SK-N-SH (cell line): ENCODE data around the gene ARL6IP4. TPM values are rescaled to one million over a fixed set of nuclear protein-coding genes. Genes with fewer than 3 reads are reported as not detected.

Experiments used
- CTCF ChIA-PET: fragments of 300-600, 350-600 bp; formaldehyde crosslinking; extraction: SDS; loops from one replicate; lab custom pipeline; 2021; lab: Yijun Ruan, JAX
- POLR2A ChIA-PET: fragments of 350-600 bp; sonication (Branson Sonifier 250); formaldehyde crosslinking; extraction: SDS; loops from one replicate; lab custom pipeline; 2020; ENCODE audit warnings: antibody characterized with exemption, inconsistent platforms; lab: Yijun Ruan, JAX
- DNase-seq: peaks from one replicate; pipeline ENCODE4 v3.0.0; 2012
- H2AFZ ChIP-seq: fragments of 200-600 bp; sonication (generic); 2 replicates; pipeline ENCODE4 v1.8.1; 2016; ENCODE audit warnings: antibody characterized with exemption, mild to moderate bottlenecking, low read depth
- H3F3A ChIP-seq: fragments of 200-600 bp; sonication (generic); replicated peaks from 2 replicates; pipeline ENCODE3; 2016; ENCODE audit warnings: antibody characterized with exemption, mild to moderate bottlenecking; ENCODE audit not compliant: insufficient read depth
- H3K27ac ChIP-seq, 2 experiments: fragments of 200-500 bp in 1 of 2; fragments of 200-600 bp in 1 of 2; sonication (Bioruptor generic) in 1 of 2; sonication (generic), shearing (Covaris generic) in 1 of 2; 2 replicates each; pipeline versions ENCODE4 v1.5.1 to v1.6.1; 2014 to 2016; ENCODE audit warnings: low read depth in 2 of 2, inconsistent platforms in 1 of 2, low read length in 1 of 2, mild to moderate bottlenecking in 1 of 2, mixed read lengths in 1 of 2
- H3K27me3 ChIP-seq: fragments of 200-600 bp; sonication (generic), shearing (Covaris generic); 2 replicates; pipeline ENCODE4 v1.6.1; 2016; ENCODE audit warnings: mixed run types; ENCODE audit not compliant: insufficient read depth
- H3K36me3 ChIP-seq, 2 experiments: fragments of 200-500 bp in 1 of 2; fragments of 200-600 bp in 1 of 2; sonication (Bioruptor generic) in 1 of 2; sonication (generic) in 1 of 2; replicated peaks in 1 of 2; 2 replicates each; pipeline versions ENCODE3 to v1.5.1; 2014 to 2016; ENCODE audit warnings: low read length in 1 of 2, mild to moderate bottlenecking in 1 of 2; ENCODE audit not compliant: insufficient read depth in 2 of 2, control insufficient read depth in 1 of 2
- H3K4me1 ChIP-seq, 2 experiments: fragments of 200-500 bp in 1 of 2; fragments of 200-600 bp in 1 of 2; sonication (Bioruptor generic) in 1 of 2; sonication (generic), shearing (Covaris generic) in 1 of 2; 2 replicates each; pipeline versions ENCODE4 v1.5.1 to v1.6.1; 2014 to 2016; ENCODE audit warnings: low read depth in 1 of 2, low read length in 1 of 2, mixed run types in 1 of 2; ENCODE audit not compliant: insufficient read depth in 2 of 2, control insufficient read depth in 1 of 2
- H3K4me2 ChIP-seq: fragments of 200-600 bp; sonication (generic), shearing (Covaris generic); 2 replicates; pipeline ENCODE4 v1.6.1; 2017; ENCODE audit warnings: mixed run types
- H3K4me3 ChIP-seq, 2 experiments: fragments of 200-500 bp in 1 of 2; fragments of 200-600 bp in 1 of 2; sonication (Bioruptor generic) in 1 of 2; sonication (generic), shearing (Covaris generic) in 1 of 2; 2 replicates each; pipeline versions ENCODE4 v1.5.1 to v1.8.1; 2014 to 2016; ENCODE audit warnings: low read depth in 2 of 2, inconsistent platforms in 1 of 2, low read length in 1 of 2, mild to moderate bottlenecking in 1 of 2, mixed read lengths in 1 of 2, moderate library complexity in 1 of 2
- H3K79me2 ChIP-seq: fragments of 200-600 bp; sonication (generic); 2 replicates; pipeline ENCODE4 v1.8.1; 2017; ENCODE audit warnings: mild to moderate bottlenecking; ENCODE audit not compliant: insufficient read depth
- H3K9ac ChIP-seq: fragments of 200-600 bp; sonication (generic); 2 replicates; pipeline ENCODE4 v1.6.1; 2017; ENCODE audit warnings: mixed run types
- H3K9me2 ChIP-seq: fragments of 200-600 bp; sonication (generic); 2 replicates; pipeline ENCODE4 v1.6.1; 2017; ENCODE audit warnings: mixed run types
- H3K9me3 ChIP-seq: fragments of 200-600 bp; sonication (generic); 2 replicates; pipeline ENCODE4 v1.6.1; 2017; ENCODE audit warnings: mixed run types, mild to moderate bottlenecking, moderate library complexity
- H4K20me1 ChIP-seq: fragments of 200-600 bp; sonication (generic); 2 replicates; pipeline ENCODE4 v1.6.1; 2017; ENCODE audit warnings: mild to moderate bottlenecking, mixed run types; ENCODE audit not compliant: insufficient read depth
- ELF1 ChIP-seq: IDR thresholded peaks from 2 replicates; pipeline ENCODE4 v1.4.0; 2012
- EZH2phosphoT487 ChIP-seq: fragments of 200-600 bp; sonication (generic); IDR thresholded peaks from 2 replicates; pipeline ENCODE4 v1.6.1; 2017; ENCODE audit warnings: low read depth, mixed run types, mild to moderate bottlenecking, antibody characterized with exemption, moderate library complexity, borderline replicate concordance
- FOXM1 ChIP-seq: IDR thresholded peaks from 2 replicates; pipeline ENCODE4 v1.4.0; 2012; ENCODE audit warnings: low read depth, mild to moderate bottlenecking
- GATA2 ChIP-seq: sonication (generic); formaldehyde crosslinking; IDR thresholded peaks from 2 replicates; pipeline ENCODE4 v1.5.0; 2020; ENCODE audit warnings: mild to moderate bottlenecking, missing genetic modification reagents
- JUND ChIP-seq: IDR thresholded peaks from 2 replicates; pipeline ENCODE4 v1.4.0; 2012
- MEF2A ChIP-seq: IDR thresholded peaks from 2 replicates; pipeline ENCODE4 v1.4.0; 2012; ENCODE audit warnings: low read depth, borderline replicate concordance
- NFIC ChIP-seq: IDR thresholded peaks from 2 replicates; pipeline ENCODE4 v1.4.0; 2012; ENCODE audit warnings: borderline replicate concordance
- NRF1 ChIP-seq: IDR thresholded peaks from 2 replicates; pipeline ENCODE4 v1.6.1; 2012; ENCODE audit warnings: low read depth, mild to moderate bottlenecking, low read length
- PBX3 ChIP-seq: IDR thresholded peaks from 2 replicates; pipeline ENCODE4; 2012
- POLR2AphosphoS5 ChIP-seq: IDR thresholded peaks from 2 replicates; pipeline ENCODE4 v1.6.1; 2012; ENCODE audit warnings: low read depth, low read length
- RFX5 ChIP-seq: IDR thresholded peaks from 2 replicates; pipeline ENCODE4 v1.6.1; 2012; ENCODE audit warnings: mild to moderate bottlenecking, improper control_type of control experiment, low read length
- SIN3A ChIP-seq: IDR thresholded peaks from 2 replicates; pipeline ENCODE4 v1.6.1; 2012; ENCODE audit warnings: low read depth, mild to moderate bottlenecking, low read length, moderate library complexity, borderline replicate concordance
- SMC3 ChIP-seq: IDR thresholded peaks from 2 replicates; pipeline ENCODE4 v1.6.1; 2012; ENCODE audit warnings: low read depth, low read length, improper control_type of control experiment
- TAF1 ChIP-seq: IDR thresholded peaks from 2 replicates; pipeline ENCODE4 v1.6.1; 2012; ENCODE audit warnings: low read depth, mild to moderate bottlenecking, low read length, moderate library complexity, borderline replicate concordance
- USF1 ChIP-seq: IDR thresholded peaks from 2 replicates; pipeline ENCODE4 v1.4.0; 2012; ENCODE audit warnings: low read depth, borderline replicate concordance
- YY1 ChIP-seq: IDR thresholded peaks from 2 replicates; pipeline ENCODE4 v1.4.0; 2012; ENCODE audit warnings: low read depth, mild to moderate bottlenecking
- WGBS: methylation state at CpG from one replicate; pipeline ENCODE4 v1.1.6; 2017; ENCODE audit warnings: low lambda C conversion rate; 5-methylcytosine and 5-hydroxymethylcytosine counted together
- polyA plus RNA-seq, 3 experiments: library from polyadenylated mRNA; depleted of rRNA; stranded (reverse); fragments of >200 nt; gene quantifications; 2 replicates each; pipeline ENCODE4 v1.2.3, GENCODE V29; 2012
- TF ChIP-seq, protein P1 (sequence below): IDR thresholded peaks from 2 replicates; pipeline ENCODE4 v1.4.0; 2012; ENCODE audit warnings: low read depth, borderline replicate concordance
- TF ChIP-seq, protein P2 (sequence below): fragments of 150-350 bp; IDR thresholded peaks from 2 replicates; pipeline ENCODE4 v1.6.1; 2016; ENCODE audit warnings: mild to moderate bottlenecking, low read depth, low read length

ARL6IP4 gene
- polyA plus RNA-seq, 1 of the 3 experiments (the other 2 are of a cell fraction) = 370 TPM

- Histone ChIP-seq H3K9me2 (no peaks in the 10 kb centered on the region), H3K27me3 (no peaks in the 10 kb centered on the region), H3K9me3 (no peaks in the 10 kb centered on the region), H3K36me3 (peaks cover 0 to 3% of the 10 kb centered on the region in 2 experiments), H3K9ac (no peak overlapping the region), H2AFZ (no peak overlapping the region), H3F3A (peaks cover 1% of the 10 kb centered on the region), H4K20me1 (no peaks in the 10 kb centered on the region), H3K4me2 (no peak overlapping the region), H3K79me2 (no peaks in the 10 kb centered on the region), H3K27ac (no peak overlapping the region), H3K4me1 (peaks cover 0 to 9% of the 10 kb centered on the region in 2 experiments; a peak in 1 of 4 replicates), H3K4me3 (no peak overlapping the region)
- TF ChIP-seq, protein P1, sequence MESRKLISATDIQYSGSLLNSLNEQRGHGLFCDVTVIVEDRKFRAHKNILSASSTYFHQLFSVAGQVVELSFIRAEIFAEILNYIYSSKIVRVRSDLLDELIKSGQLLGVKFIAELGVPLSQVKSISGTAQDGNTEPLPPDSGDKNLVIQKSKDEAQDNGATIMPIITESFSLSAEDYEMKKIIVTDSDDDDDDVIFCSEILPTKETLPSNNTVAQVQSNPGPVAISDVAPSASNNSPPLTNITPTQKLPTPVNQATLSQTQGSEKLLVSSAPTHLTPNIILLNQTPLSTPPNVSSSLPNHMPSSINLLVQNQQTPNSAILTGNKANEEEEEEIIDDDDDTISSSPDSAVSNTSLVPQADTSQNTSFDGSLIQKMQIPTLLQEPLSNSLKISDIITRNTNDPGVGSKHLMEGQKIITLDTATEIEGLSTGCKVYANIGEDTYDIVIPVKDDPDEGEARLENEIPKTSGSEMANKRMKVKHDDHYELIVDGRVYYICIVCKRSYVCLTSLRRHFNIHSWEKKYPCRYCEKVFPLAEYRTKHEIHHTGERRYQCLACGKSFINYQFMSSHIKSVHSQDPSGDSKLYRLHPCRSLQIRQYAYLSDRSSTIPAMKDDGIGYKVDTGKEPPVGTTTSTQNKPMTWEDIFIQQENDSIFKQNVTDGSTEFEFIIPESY = no peak
- no peak for TF ChIP-seq EZH2phosphoT487
- TF ChIP-seq POLR2AphosphoS5 = no peak
- TF ChIP-seq FOXM1 = no peak
- no peak for TF ChIP-seq TAF1
- TF ChIP-seq, protein P2, sequence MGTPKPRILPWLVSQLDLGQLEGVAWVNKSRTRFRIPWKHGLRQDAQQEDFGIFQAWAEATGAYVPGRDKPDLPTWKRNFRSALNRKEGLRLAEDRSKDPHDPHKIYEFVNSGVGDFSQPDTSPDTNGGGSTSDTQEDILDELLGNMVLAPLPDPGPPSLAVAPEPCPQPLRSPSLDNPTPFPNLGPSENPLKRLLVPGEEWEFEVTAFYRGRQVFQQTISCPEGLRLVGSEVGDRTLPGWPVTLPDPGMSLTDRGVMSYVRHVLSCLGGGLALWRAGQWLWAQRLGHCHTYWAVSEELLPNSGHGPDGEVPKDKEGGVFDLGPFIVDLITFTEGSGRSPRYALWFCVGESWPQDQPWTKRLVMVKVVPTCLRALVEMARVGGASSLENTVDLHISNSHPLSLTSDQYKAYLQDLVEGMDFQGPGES = no peak
- no peak for TF ChIP-seq NRF1
- no peak for TF ChIP-seq RFX5
- no peak for TF ChIP-seq YY1
- no peak for TF ChIP-seq USF1
- no peak for TF ChIP-seq PBX3
- TF ChIP-seq JUND = no peak
- TF ChIP-seq ELF1 = no peak
- no peak for TF ChIP-seq MEF2A
- no peak for TF ChIP-seq NFIC
- no peak for TF ChIP-seq SIN3A
- no peak for TF ChIP-seq GATA2
- TF ChIP-seq SMC3 = no peak
- DNase-seq = no peak
- POLR2A ChIA-PET = no interaction called here
- CTCF ChIA-PET = no interaction called here
- 82% methylated on average over 1 of the region's 1 CpG for WGBS
Measured at GRCh38 chr12:123010110-123010509, 29.6 kb downstream of the ARL6IP4 start.
